HL-60 (cell line): ENCODE data around the gene JMJD4.

ENCODE experiments used
- DNase-seq, 2 experiments: peaks; one replicate each; pipeline ENCODE4 v3.0.0-alpha.2; 2010 to 2020; ENCODE audit warnings: low read depth in 1 of 2, low spot score in 1 of 2
- H3K27ac ChIP-seq: fragments of 250-450 bp; sonication (Bioruptor Pico); replicated peaks from 2 replicates; pipeline ENCODE4 v1.5.1; 2020; ENCODE audit warnings: mild to moderate bottlenecking, moderate library complexity
- H3K27me3 ChIP-seq: fragments of 250-450 bp; sonication (Bioruptor Pico); 2 replicates; pipeline ENCODE4 v1.5.1; 2021; ENCODE audit warnings: mild to moderate bottlenecking, moderate library complexity; ENCODE audit not compliant: insufficient read depth, poor library complexity, severe bottlenecking
- H3K4me3 ChIP-seq: replicated peaks from 2 replicates; pipeline ENCODE4 v1.5.1; 2011; ENCODE audit warnings: mild to moderate bottlenecking, control low read depth, low read length; ENCODE audit not compliant: insufficient read depth
- GABPA ChIP-seq: IDR thresholded peaks from 2 replicates; pipeline ENCODE4 v1.6.1; 2012; ENCODE audit warnings: low read depth
- POLR2AphosphoS5 ChIP-seq: IDR thresholded peaks from 2 replicates; pipeline ENCODE4 v1.6.1; 2012; ENCODE audit warnings: low read depth
- SPI1 ChIP-seq: IDR thresholded peaks from 2 replicates; pipeline ENCODE4 v1.6.1; 2012; ENCODE audit warnings: low read depth, mild to moderate bottlenecking, borderline replicate concordance
- TF ChIP-seq, protein P1 (sequence below): IDR thresholded peaks from one replicate; pipeline ENCODE4 v1.5.1; 2011; ENCODE audit warnings: low read length, control low read depth, inconsistent platforms; ENCODE audit not compliant: insufficient read depth
- TF ChIP-seq, protein P2 (sequence below): IDR thresholded peaks from 2 replicates; pipeline ENCODE4 v1.6.1; 2012; ENCODE audit warnings: low read depth; ENCODE audit not compliant: insufficient replicate concordance

JMJD4 gene

GRCh38 chr1:227733751-227734545 lies 1.2 kb downstream of the JMJD4 start:
- no peaks in the 10 kb centered on the region for H3K27me3 ChIP-seq
- TF ChIP-seq POLR2AphosphoS5 (no peak), GABPA (no peak)
- peak overlapping the region; percentile 78 for H3K4me3 ChIP-seq
- peak overlapping the region; percentile 82 for H3K27ac ChIP-seq
- DNase-seq, result no peak

- H3K27ac ChIP-seq, result no peak overlapping the region
Observed at GRCh38 chr1:227733309-227733705, 1.8 kb downstream of the JMJD4 start.

DNA sequence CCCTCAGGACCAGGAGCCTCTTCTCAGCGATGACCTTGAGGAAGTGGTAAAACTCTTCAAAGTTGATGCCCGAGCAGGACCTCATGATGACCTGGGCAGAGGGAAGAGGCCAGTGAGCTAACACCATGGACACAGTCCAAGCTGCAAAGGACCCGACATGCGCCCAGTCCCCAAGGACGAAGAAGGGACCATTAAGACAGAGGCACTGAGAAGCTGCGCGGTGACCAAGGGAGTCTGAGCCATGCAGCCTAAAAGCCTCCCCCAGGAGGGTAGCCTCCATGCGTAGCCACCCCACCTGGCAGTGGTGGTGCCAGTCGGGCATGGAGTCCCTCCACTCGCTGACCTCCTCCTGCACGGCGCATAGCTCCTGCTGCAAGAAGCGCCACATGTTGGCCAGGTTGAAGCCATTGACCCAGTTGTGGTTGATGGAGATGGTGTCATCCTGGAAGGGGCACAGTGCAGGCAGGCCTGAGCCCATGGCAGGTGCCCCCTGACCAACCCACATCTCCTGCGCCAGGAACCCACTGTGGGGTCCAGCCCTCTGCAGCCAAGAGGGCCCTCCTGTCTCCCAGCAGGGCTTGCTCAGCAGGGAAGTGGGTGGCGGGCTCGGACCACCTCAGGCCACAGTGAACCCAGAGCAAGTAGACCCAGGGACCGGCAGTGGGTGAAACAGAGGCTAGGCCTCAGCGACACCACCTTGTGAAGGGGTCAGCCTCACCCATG lies 2.4 kb downstream of the JMJD4 start:
- no peak overlapping the region for H3K27ac ChIP-seq
- H3K4me3 ChIP-seq, result no peak overlapping the region
- TF ChIP-seq GABPA (no peak), POLR2AphosphoS5 (no peak), SPI1 (no peak)
- TF ChIP-seq, protein P1, sequence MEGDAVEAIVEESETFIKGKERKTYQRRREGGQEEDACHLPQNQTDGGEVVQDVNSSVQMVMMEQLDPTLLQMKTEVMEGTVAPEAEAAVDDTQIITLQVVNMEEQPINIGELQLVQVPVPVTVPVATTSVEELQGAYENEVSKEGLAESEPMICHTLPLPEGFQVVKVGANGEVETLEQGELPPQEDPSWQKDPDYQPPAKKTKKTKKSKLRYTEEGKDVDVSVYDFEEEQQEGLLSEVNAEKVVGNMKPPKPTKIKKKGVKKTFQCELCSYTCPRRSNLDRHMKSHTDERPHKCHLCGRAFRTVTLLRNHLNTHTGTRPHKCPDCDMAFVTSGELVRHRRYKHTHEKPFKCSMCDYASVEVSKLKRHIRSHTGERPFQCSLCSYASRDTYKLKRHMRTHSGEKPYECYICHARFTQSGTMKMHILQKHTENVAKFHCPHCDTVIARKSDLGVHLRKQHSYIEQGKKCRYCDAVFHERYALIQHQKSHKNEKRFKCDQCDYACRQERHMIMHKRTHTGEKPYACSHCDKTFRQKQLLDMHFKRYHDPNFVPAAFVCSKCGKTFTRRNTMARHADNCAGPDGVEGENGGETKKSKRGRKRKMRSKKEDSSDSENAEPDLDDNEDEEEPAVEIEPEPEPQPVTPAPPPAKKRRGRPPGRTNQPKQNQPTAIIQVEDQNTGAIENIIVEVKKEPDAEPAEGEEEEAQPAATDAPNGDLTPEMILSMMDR, result no peak
- TF ChIP-seq, protein P2, sequence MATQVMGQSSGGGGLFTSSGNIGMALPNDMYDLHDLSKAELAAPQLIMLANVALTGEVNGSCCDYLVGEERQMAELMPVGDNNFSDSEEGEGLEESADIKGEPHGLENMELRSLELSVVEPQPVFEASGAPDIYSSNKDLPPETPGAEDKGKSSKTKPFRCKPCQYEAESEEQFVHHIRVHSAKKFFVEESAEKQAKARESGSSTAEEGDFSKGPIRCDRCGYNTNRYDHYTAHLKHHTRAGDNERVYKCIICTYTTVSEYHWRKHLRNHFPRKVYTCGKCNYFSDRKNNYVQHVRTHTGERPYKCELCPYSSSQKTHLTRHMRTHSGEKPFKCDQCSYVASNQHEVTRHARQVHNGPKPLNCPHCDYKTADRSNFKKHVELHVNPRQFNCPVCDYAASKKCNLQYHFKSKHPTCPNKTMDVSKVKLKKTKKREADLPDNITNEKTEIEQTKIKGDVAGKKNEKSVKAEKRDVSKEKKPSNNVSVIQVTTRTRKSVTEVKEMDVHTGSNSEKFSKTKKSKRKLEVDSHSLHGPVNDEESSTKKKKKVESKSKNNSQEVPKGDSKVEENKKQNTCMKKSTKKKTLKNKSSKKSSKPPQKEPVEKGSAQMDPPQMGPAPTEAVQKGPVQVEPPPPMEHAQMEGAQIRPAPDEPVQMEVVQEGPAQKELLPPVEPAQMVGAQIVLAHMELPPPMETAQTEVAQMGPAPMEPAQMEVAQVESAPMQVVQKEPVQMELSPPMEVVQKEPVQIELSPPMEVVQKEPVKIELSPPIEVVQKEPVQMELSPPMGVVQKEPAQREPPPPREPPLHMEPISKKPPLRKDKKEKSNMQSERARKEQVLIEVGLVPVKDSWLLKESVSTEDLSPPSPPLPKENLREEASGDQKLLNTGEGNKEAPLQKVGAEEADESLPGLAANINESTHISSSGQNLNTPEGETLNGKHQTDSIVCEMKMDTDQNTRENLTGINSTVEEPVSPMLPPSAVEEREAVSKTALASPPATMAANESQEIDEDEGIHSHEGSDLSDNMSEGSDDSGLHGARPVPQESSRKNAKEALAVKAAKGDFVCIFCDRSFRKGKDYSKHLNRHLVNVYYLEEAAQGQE, result no peak
- no peak for DNase-seq
- no peaks in the 10 kb centered on the region for H3K27me3 ChIP-seq

More at GRCh38 chr1:227733309-227733705, 1.8 kb downstream of the JMJD4 start:
- TF ChIP-seq GABPA (no peak), POLR2AphosphoS5 (no peak), SPI1 (no peak)
- TF ChIP-seq, protein P1, result no peak
- TF ChIP-seq, protein P2, result no peak
- H3K27me3 ChIP-seq, result no peaks in the 10 kb centered on the region
- DNase-seq, result no peak
- no peak overlapping the region for H3K4me3 ChIP-seq
